ENCODE data around the gene NADSYN1.

Gene NADSYN1

GRCh38 chr11:71542382-71542781 is 89.4 kb downstream of the NADSYN1 start:
- peaks cover 4% of the 10 kb centered on the region for H3K9me3 ChIP-seq (ENCODE audit: control insufficient read depth, low read length)
- 93 to 99% methylated on average over 6 to 7 of the region's 7 CpGs for WGBS, 2 experiments (ENCODE audit: insufficient coverage in 2 of 2)
- H3K4me1 ChIP-seq (ENCODE audit: control insufficient read depth, insufficient read depth, low read length, poor library complexity, severe bottlenecking) = no peaks in the 10 kb centered on the region
- no peak overlapping the region for H3K4me3 ChIP-seq (ENCODE audit: extremely low read depth, insufficient read depth, low read length, poor library complexity, severe bottlenecking)
- H3K36me3 ChIP-seq (ENCODE audit: control insufficient read depth, insufficient read depth, low read length) = no peaks in the 10 kb centered on the region
- no peak overlapping the region for H3K27ac ChIP-seq (ENCODE audit: low read depth, low read length, severe bottlenecking)

- H3K9me3 ChIP-seq (ENCODE audit: control insufficient read depth, low read length) = peaks cover 4% of the 10 kb centered on the region
Measured at GRCh38 chr11:71542879-71543777, 90.1 kb downstream of the NADSYN1 start.

GRCh38 chr11:71543866-71544265 is 90.9 kb downstream of the NADSYN1 start:
- no peak overlapping the region for H3K27ac ChIP-seq (ENCODE audit: low read depth, low read length, severe bottlenecking)
- no peaks in the 10 kb centered on the region for H3K4me1 ChIP-seq (ENCODE audit: control insufficient read depth, insufficient read depth, low read length, poor library complexity, severe bottlenecking)
- H3K36me3 ChIP-seq (ENCODE audit: control insufficient read depth, insufficient read depth, low read length) = no peaks in the 10 kb centered on the region
- H3K4me3 ChIP-seq (ENCODE audit: extremely low read depth, insufficient read depth, low read length, poor library complexity, severe bottlenecking) = no peak overlapping the region
- 86 to 89% methylated on average over 6 to 7 of the region's 8 CpGs for WGBS, 2 experiments (ENCODE audit: insufficient coverage in 2 of 2)
- H3K9me3 ChIP-seq (ENCODE audit: control insufficient read depth, low read length) = peaks cover 4% of the 10 kb centered on the region

More at GRCh38 chr11:71542879-71543777, 90.1 kb downstream of the NADSYN1 start:
- Histone ChIP-seq H3K4me1 (ENCODE audit: control insufficient read depth, insufficient read depth, low read length, poor library complexity, severe bottlenecking) (no peaks in the 10 kb centered on the region), H3K4me3 (ENCODE audit: extremely low read depth, insufficient read depth, low read length, poor library complexity, severe bottlenecking) (no peak overlapping the region), H3K36me3 (ENCODE audit: control insufficient read depth, insufficient read depth, low read length) (no peaks in the 10 kb centered on the region), H3K27ac (ENCODE audit: low read depth, low read length, severe bottlenecking) (no peak overlapping the region)
- 88 to 89% methylated on average over 15 of the region's 15 CpGs for WGBS, 2 experiments (ENCODE audit: insufficient coverage in 2 of 2)

GRCh38 chr11:71544525-71545214 is 91.7 kb downstream of the NADSYN1 start:
- Histone ChIP-seq H3K4me3 (ENCODE audit: extremely low read depth, insufficient read depth, low read length, poor library complexity, severe bottlenecking) (no peak overlapping the region), H3K9me3 (ENCODE audit: control insufficient read depth, low read length) (peaks cover 4% of the 10 kb centered on the region), H3K27ac (ENCODE audit: low read depth, low read length, severe bottlenecking) (no peak overlapping the region), H3K36me3 (ENCODE audit: control insufficient read depth, insufficient read depth, low read length) (no peaks in the 10 kb centered on the region), H3K4me1 (ENCODE audit: control insufficient read depth, insufficient read depth, low read length, poor library complexity, severe bottlenecking) (no peaks in the 10 kb centered on the region)
- WGBS, 2 experiments (ENCODE audit: insufficient coverage in 2 of 2) = 90% methylated on average over 1 of the region's 6 CpGs; no CpG with 5 or more reads in 1 of the 2 experiments

- no peak overlapping the region for H3K4me3 ChIP-seq (ENCODE audit: extremely low read depth, insufficient read depth, low read length, poor library complexity, severe bottlenecking)
- H3K27ac ChIP-seq (ENCODE audit: low read depth, low read length, severe bottlenecking) = no peak overlapping the region
- no peaks in the 10 kb centered on the region for H3K4me1 ChIP-seq (ENCODE audit: control insufficient read depth, insufficient read depth, low read length, poor library complexity, severe bottlenecking)
- WGBS, 2 experiments (ENCODE audit: insufficient coverage in 2 of 2) = 97 to 98% methylated on average over 6 to 8 of the region's 12 CpGs
- no peaks in the 10 kb centered on the region for H3K36me3 ChIP-seq (ENCODE audit: control insufficient read depth, insufficient read depth, low read length)
- H3K9me3 ChIP-seq (ENCODE audit: control insufficient read depth, low read length) = peaks cover 4% of the 10 kb centered on the region
Measured at GRCh38 chr11:71545405-71545966, 92.5 kb downstream of the NADSYN1 start.

GRCh38 chr11:71548120-71548519 is 95.1 kb downstream of the NADSYN1 start, which contains the start of gene KRTAP5-9:
KRTAP5-9 (plus strand) TSS chr11:71548420; CDS start chr11:71548658, 238 bp downstream.
- WGBS, 2 experiments (ENCODE audit: insufficient coverage in 2 of 2) = 89 to 96% methylated on average over 3 to 4 of the region's 5 CpGs
- Histone ChIP-seq H3K4me1 (ENCODE audit: control insufficient read depth, insufficient read depth, low read length, poor library complexity, severe bottlenecking) (no peaks in the 10 kb centered on the region), H3K9me3 (ENCODE audit: control insufficient read depth, low read length) (peaks cover 4% of the 10 kb centered on the region), H3K36me3 (ENCODE audit: control insufficient read depth, insufficient read depth, low read length) (no peaks in the 10 kb centered on the region), H3K4me3 (ENCODE audit: extremely low read depth, insufficient read depth, low read length, poor library complexity, severe bottlenecking) (no peak within 1 kb of the TSS), H3K27ac (ENCODE audit: low read depth, low read length, severe bottlenecking) (no peak within 1 kb of the TSS)

- Histone ChIP-seq H3K27ac (ENCODE audit: low read depth, low read length, severe bottlenecking) (no peak overlapping the region), H3K4me1 (ENCODE audit: control insufficient read depth, insufficient read depth, low read length, poor library complexity, severe bottlenecking) (no peaks in the 10 kb centered on the region), H3K4me3 (ENCODE audit: extremely low read depth, insufficient read depth, low read length, poor library complexity, severe bottlenecking) (no peak overlapping the region), H3K36me3 (ENCODE audit: control insufficient read depth, insufficient read depth, low read length) (no peaks in the 10 kb centered on the region), H3K9me3 (ENCODE audit: control insufficient read depth, low read length) (peaks cover 4% of the 10 kb centered on the region)
- WGBS, 2 experiments (ENCODE audit: insufficient coverage in 2 of 2) = 73 to 83% methylated on average over 5 of the region's 5 CpGs
Measured at GRCh38 chr11:71548716-71549151, 95.7 kb downstream of the NADSYN1 start.

Measured in mesodermal cell (in vitro differentiated cells).